Tibial artery (tissue), 4 donors: Measurements from ENCODE around the gene AMZ1.

Experiments
- DNase-seq, 2 donors: peaks; one replicate each; pipeline ENCODE4 v3.0.0-alpha.2; 2019
- H3K27ac ChIP-seq, 2 donors: fragments of 200-600 bp; sonication (generic) in 1 of 2; 1 replicate in 1 of 2; 2 replicates in 1 of 2; pipeline ENCODE4 v1.5.1; 2018 to 2019; ENCODE audit warnings: mild to moderate bottlenecking in 1 of 2
- H3K27me3 ChIP-seq, 2 donors: fragments of 200-600 bp; sonication (generic) in 1 of 2; one replicate each; pipeline versions ENCODE4 v1.5.1 to v1.6.0; 2016 to 2019
- H3K36me3 ChIP-seq, 3 donors: fragments of 200-600 bp; sonication (generic) in 2 of 3; one replicate each; pipeline ENCODE4 v1.5.1; 2016 to 2019; ENCODE audit warnings: mild to moderate bottlenecking in 2 of 3
- H3K4me1 ChIP-seq, 4 donors: fragments of 200-600 bp; sonication (generic) in 2 of 4; 1 replicate in 3 of 4; 2 replicates in 1 of 4; pipeline ENCODE4 v1.5.1; 2016 to 2019
- H3K4me3 ChIP-seq, 2 donors: fragments of 200-600 bp; sonication (generic) in 1 of 2; 1 replicate in 1 of 2; 2 replicates in 1 of 2; pipeline ENCODE4 v1.5.1; 2018 to 2019; ENCODE audit warnings: mild to moderate bottlenecking in 2 of 2
- H3K9me3 ChIP-seq, 3 donors: fragments of 200-600 bp; sonication (generic) in 1 of 3; one replicate each; pipeline ENCODE4 v1.5.1; 2016 to 2019
- CTCF ChIP-seq, 2 experiments: fragments of 200-600 bp in 1 of 2; fragments of 450-650 bp in 1 of 2; IDR thresholded peaks; one replicate each; pipeline ENCODE4 v1.5.1; 2017 to 2019; ENCODE audit warnings: antibody characterized with exemption in 2 of 2, mild to moderate bottlenecking in 1 of 2, moderate library complexity in 1 of 2
- intact Hi-C: fragments of 100-400 bp; cut with DNase I; formaldehyde crosslinking; loops from one replicate; pipeline ENCODE4 v1.15.0; 2023; ENCODE audit warnings: low total_unique reads

Gene AMZ1

GRCh38 chr7:2659556-2660358 lies 28.2 kb upstream of the AMZ1 start:
- peaks cover 8 to 77% (median 46%) of the 10 kb centered on the region in 3 donors for H3K36me3 ChIP-seq
- peaks cover 0 to 12% (median 7%) of the 10 kb centered on the region in 4 donors for H3K4me1 ChIP-seq
- no peaks in the 10 kb centered on the region for H3K27me3 ChIP-seq
- intact Hi-C loops: no loop called here
- TF ChIP-seq CTCF (IDR thresholded peaks at IDR 0.05): no peak
- H3K4me3 ChIP-seq: no peak overlapping the region
- no peak for DNase-seq
- H3K9me3 ChIP-seq: no peaks in the 10 kb centered on the region
- no peak overlapping the region for H3K27ac ChIP-seq

- H3K4me3 ChIP-seq: no peak overlapping the region
- intact Hi-C loops: no loop called here
- DNase-seq: no peak
- no peak for TF ChIP-seq CTCF (IDR thresholded peaks at IDR 0.05)
- peaks cover 8 to 71% (median 44%) of the 10 kb centered on the region in 3 donors for H3K36me3 ChIP-seq
- no peaks in the 10 kb centered on the region for H3K27me3 ChIP-seq
- H3K27ac ChIP-seq: no peak overlapping the region
- peaks cover 0 to 12% (median 7%) of the 10 kb centered on the region in 4 donors for H3K4me1 ChIP-seq
- H3K9me3 ChIP-seq: no peaks in the 10 kb centered on the region
These were observed 27.5 kb upstream of the AMZ1 start for GRCh38 chr7:2660359-2661095.

- Histone ChIP-seq H3K4me1 (peaks cover 0 to 12% (median 7%) of the 10 kb centered on the region in 4 donors), H3K9me3 (no peaks in the 10 kb centered on the region), H3K4me3 (no peak overlapping the region), H3K36me3 (peaks cover 8 to 65% (median 38%) of the 10 kb centered on the region in 3 donors), H3K27ac (no peak overlapping the region), H3K27me3 (no peaks in the 10 kb centered on the region)
- intact Hi-C loops: no loop called here
- no peak for TF ChIP-seq CTCF (IDR thresholded peaks at IDR 0.05)
- no peak for DNase-seq
These were observed 26.9 kb upstream of the AMZ1 start for GRCh38 chr7:2661096-2661449.

GRCh38 chr7:2661602-2662272 lies 26.3 kb upstream of the AMZ1 start:
- DNase-seq: no peak
- H3K9me3 ChIP-seq: no peaks in the 10 kb centered on the region
- H3K27me3 ChIP-seq: no peaks in the 10 kb centered on the region
- peaks cover 2 to 59% (median 37%) of the 10 kb centered on the region in 3 donors for H3K36me3 ChIP-seq
- peaks cover 0 to 12% (median 7%) of the 10 kb centered on the region in 4 donors for H3K4me1 ChIP-seq
- intact Hi-C loops: no loop called here
- TF ChIP-seq CTCF (IDR thresholded peaks at IDR 0.05): no peak
- no peak overlapping the region for H3K27ac ChIP-seq
- no peak overlapping the region for H3K4me3 ChIP-seq

GRCh38 chr7:2662273-2663120 lies 25.5 kb upstream of the AMZ1 start:
- no peak for TF ChIP-seq CTCF (IDR thresholded peaks at IDR 0.05)
- Histone ChIP-seq H3K27me3 (no peaks in the 10 kb centered on the region), H3K27ac (no peak overlapping the region), H3K36me3 (peaks cover 0 to 51% (median 37%) of the 10 kb centered on the region in 3 donors), H3K4me3 (no peak overlapping the region), H3K4me1 (peaks cover 0 to 12% (median 7%) of the 10 kb centered on the region in 4 donors), H3K9me3 (no peaks in the 10 kb centered on the region)
- intact Hi-C loops: no loop called here
- no peak for DNase-seq
